ENCODE data around the gene CAMK1D.

CAMK1D gene

GRCh38 chr10:12826800-12827372 lies 477.5 kb downstream of the CAMK1D start:
- Mint-ChIP-seq H3K27me3 (ENCODE audit: low read depth) (no peaks in the 10 kb centered on the region), H3K4me3 (no peak overlapping the region), H3K9me3 (no peaks in the 10 kb centered on the region), H3K36me3 (ENCODE audit: low read depth) (peaks cover 8% of the 10 kb centered on the region), H3K4me1 (peaks cover 46% of the 10 kb centered on the region), H3K27ac (peak overlapping the region in 2 of 3 experiments; percentile 0 to 23)
- TF ChIP-seq, protein P1, sequence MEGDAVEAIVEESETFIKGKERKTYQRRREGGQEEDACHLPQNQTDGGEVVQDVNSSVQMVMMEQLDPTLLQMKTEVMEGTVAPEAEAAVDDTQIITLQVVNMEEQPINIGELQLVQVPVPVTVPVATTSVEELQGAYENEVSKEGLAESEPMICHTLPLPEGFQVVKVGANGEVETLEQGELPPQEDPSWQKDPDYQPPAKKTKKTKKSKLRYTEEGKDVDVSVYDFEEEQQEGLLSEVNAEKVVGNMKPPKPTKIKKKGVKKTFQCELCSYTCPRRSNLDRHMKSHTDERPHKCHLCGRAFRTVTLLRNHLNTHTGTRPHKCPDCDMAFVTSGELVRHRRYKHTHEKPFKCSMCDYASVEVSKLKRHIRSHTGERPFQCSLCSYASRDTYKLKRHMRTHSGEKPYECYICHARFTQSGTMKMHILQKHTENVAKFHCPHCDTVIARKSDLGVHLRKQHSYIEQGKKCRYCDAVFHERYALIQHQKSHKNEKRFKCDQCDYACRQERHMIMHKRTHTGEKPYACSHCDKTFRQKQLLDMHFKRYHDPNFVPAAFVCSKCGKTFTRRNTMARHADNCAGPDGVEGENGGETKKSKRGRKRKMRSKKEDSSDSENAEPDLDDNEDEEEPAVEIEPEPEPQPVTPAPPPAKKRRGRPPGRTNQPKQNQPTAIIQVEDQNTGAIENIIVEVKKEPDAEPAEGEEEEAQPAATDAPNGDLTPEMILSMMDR (IDR thresholded peaks at IDR 0.05; ENCODE audit: unreplicated experiment in 3 of 3), result no peak

- TF ChIP-seq, protein P1 (IDR thresholded peaks at IDR 0.05; ENCODE audit: unreplicated experiment in 3 of 3), result no peak
- no peak overlapping the region for H3K4me3 Mint-ChIP-seq
- H3K27me3 Mint-ChIP-seq (ENCODE audit: low read depth), result no peaks in the 10 kb centered on the region
- no peak overlapping the region for H3K27ac Mint-ChIP-seq
- H3K36me3 Mint-ChIP-seq (ENCODE audit: low read depth), result peaks cover 8% of the 10 kb centered on the region
- peaks cover 27% of the 10 kb centered on the region for H3K4me1 Mint-ChIP-seq
- H3K9me3 Mint-ChIP-seq, result no peaks in the 10 kb centered on the region
Observed at GRCh38 chr10:12828736-12829135, 479.4 kb downstream of the CAMK1D start.

DNA sequence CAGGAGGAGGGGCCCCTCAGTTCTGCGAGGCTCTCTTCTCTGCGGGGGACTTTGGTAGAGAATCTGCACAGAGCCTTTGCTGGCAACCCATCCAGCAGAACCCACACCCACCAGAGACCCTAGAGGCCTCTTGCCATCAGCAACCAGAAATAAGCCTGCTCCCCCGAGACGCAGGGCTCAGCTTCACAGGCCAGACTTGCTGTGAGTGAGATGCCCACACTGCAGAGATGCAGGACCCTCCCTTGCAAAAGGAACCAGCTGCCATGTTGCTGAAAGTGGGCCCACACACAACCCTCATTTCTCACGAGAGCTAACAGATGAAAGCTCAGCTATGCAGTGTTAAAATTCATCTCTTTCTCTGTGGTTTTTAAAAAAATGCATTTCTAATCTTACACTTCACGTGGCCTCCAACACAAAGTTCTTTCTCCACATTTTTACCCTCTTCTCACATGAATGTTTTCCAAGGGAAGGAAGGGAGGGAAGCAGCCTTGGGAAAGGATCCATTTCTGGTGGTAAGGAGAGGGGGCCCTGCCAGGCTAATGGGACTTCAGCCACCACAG lies 480.6 kb downstream of the CAMK1D start:
- H3K4me1 Mint-ChIP-seq, result peaks cover 18% of the 10 kb centered on the region
- TF ChIP-seq, protein P1 (IDR thresholded peaks at IDR 0.05; ENCODE audit: unreplicated experiment in 3 of 3), result no peak
- no peaks in the 10 kb centered on the region for H3K9me3 Mint-ChIP-seq
- H3K4me3 Mint-ChIP-seq, result no peak overlapping the region
- H3K36me3 Mint-ChIP-seq (ENCODE audit: low read depth), result peaks cover 8% of the 10 kb centered on the region
- H3K27ac Mint-ChIP-seq, result peak overlapping the region in 2 of 3 experiments; percentile 54 to 70
- no peaks in the 10 kb centered on the region for H3K27me3 Mint-ChIP-seq (ENCODE audit: low read depth)

DNA sequence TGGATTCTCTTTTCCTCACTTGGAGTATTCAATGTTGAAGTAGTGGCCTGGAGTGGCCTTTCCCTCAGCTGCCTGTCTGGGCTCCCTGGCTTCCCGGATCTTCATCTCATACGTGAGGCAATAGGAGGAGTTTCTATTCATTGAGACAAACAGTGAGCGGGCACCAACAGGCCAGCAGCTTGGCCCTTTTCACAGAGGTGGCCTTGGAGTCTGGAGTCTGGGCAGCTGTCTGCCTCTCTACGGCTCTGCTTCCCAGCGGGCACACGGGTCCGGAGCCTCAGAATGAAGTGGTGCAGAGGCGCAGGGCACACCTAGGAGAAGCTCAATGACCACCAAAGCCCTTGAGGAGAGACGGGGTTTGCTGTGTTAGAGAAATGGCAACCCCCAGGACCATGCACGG lies 482.7 kb downstream of the CAMK1D start:
- peaks cover 8% of the 10 kb centered on the region for H3K36me3 Mint-ChIP-seq (ENCODE audit: low read depth)
- H3K4me1 Mint-ChIP-seq, result peaks cover 14% of the 10 kb centered on the region
- no peaks in the 10 kb centered on the region for H3K9me3 Mint-ChIP-seq
- no peak overlapping the region for H3K4me3 Mint-ChIP-seq
- no peak overlapping the region for H3K27ac Mint-ChIP-seq
- TF ChIP-seq, protein P1 (IDR thresholded peaks at IDR 0.05; ENCODE audit: unreplicated experiment in 3 of 3), result no peak
- H3K27me3 Mint-ChIP-seq (ENCODE audit: low read depth), result no peaks in the 10 kb centered on the region

DNA sequence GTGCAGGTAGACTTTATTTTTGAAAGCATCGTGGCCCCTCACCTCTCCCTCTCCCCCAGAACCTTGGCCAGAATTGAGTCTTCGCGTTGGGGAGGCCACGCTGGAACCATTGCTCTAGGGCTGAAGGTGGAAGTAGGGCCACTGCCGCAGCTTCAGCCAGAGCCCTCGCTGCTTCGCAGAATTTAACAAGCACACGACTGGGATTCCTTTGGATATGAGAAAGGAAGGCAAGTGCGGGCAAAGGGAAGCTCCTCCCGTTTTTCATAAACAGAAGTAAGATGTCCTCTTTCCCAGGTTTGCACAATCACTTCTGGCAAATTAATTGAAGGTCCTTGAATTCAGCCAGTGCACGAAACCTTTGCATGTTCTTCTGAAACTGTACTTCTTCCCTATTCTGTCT lies 484.1 kb downstream of the CAMK1D start:
- no peak overlapping the region for H3K4me3 Mint-ChIP-seq
- H3K27me3 Mint-ChIP-seq (ENCODE audit: low read depth), result no peaks in the 10 kb centered on the region
- peaks cover 4% of the 10 kb centered on the region for H3K36me3 Mint-ChIP-seq (ENCODE audit: low read depth)
- H3K27ac Mint-ChIP-seq, result no peak overlapping the region
- no peaks in the 10 kb centered on the region for H3K9me3 Mint-ChIP-seq
- H3K4me1 Mint-ChIP-seq, result peaks cover 20% of the 10 kb centered on the region
- TF ChIP-seq, protein P1 (IDR thresholded peaks at IDR 0.05; ENCODE audit: unreplicated experiment in 3 of 3), result no peak

- Mint-ChIP-seq H3K4me1 (peaks cover 25% of the 10 kb centered on the region), H3K9me3 (no peaks in the 10 kb centered on the region), H3K36me3 (ENCODE audit: low read depth) (no peaks in the 10 kb centered on the region), H3K4me3 (no peak overlapping the region), H3K27ac (no peak overlapping the region), H3K27me3 (ENCODE audit: low read depth) (no peaks in the 10 kb centered on the region)
- TF ChIP-seq, protein P1 (IDR thresholded peaks at IDR 0.05; ENCODE audit: unreplicated experiment in 3 of 3), result no peak
Observed at GRCh38 chr10:12834116-12834665, 484.8 kb downstream of the CAMK1D start.
